ENCODE measurements around the gene RUNX1. TPM values are rescaled to one million over a fixed set of nuclear protein-coding genes. Genes with fewer than 3 reads are reported as not detected.
A peak's percentile ranks its signal among the peaks of the same experiment; 100 is the strongest.

The RUNX1 gene
- polyA plus RNA-seq, 1 of the 3 experiments (the other 2 are of a cell fraction): 17.1 TPM

DNA sequence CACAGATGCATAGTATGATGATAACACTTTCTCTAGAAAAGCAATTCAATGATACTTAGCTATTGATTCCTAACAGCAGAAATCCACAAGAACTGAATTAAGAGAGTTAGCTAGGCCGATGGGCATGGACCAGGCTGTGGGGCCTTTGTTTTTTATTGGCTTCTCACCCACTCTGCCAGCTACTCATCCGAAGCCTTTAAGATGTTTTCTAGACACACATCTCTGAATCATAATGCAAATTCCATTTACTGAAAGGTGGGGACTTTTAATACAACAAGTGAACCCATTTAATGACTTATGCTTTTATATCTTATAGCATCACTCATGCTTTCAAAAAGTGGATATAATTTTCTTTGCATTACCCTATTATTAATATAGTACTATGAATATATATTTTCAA is 170.2 kb downstream of the RUNX1 start:
- TF ChIP-seq SMC3 (IDR thresholded peaks at IDR 0.05; ENCODE audit: low read depth, low read length) (no peak), RXRA (IDR thresholded peaks at IDR 0.05; ENCODE audit: borderline replicate concordance, low read depth) (no peak), NFIC (IDR thresholded peaks at IDR 0.05; ENCODE audit: borderline replicate concordance) (no peak), TEAD4 (IDR thresholded peaks at IDR 0.05; ENCODE audit: borderline replicate concordance, insufficient read depth) (no peak), FOSL2 (IDR thresholded peaks at IDR 0.05; ENCODE audit: borderline replicate concordance, low read depth) (no peak), MEF2A (IDR thresholded peaks at IDR 0.05; ENCODE audit: borderline replicate concordance, low read depth) (no peak), POLR2AphosphoS5 (IDR thresholded peaks at IDR 0.05; ENCODE audit: low read depth, low read length) (no peak)
- no peaks in the 10 kb centered on the region for H3K9me3 ChIP-seq
- H3K27me3 ChIP-seq (ENCODE audit: insufficient read depth): no peaks in the 10 kb centered on the region
- POLR2A ChIA-PET: no interaction called here
- CTCF ChIA-PET: interaction anchor here (1.3 to 3.2 kb wide), 3 partner anchors 11 to 134 kb away, joined by 3 to 14 read pairs (median 4); no protein-coding TSS in a partner anchor
- H3K27ac ChIP-seq (ENCODE audit: low read depth in 2 of 2, low read length in 1 of 2): peak overlapping the region in 1 of 2 experiments; percentile 1; a peak in 1 of 4 replicates
- peaks cover 50 to 71% of the 10 kb centered on the region in 2 experiments for H3K36me3 ChIP-seq (replicated peaks in 1 of 2; ENCODE audit: control insufficient read depth in 1 of 2, insufficient read depth in 2 of 2, low read length in 1 of 2)
- WGBS (ENCODE audit: low lambda C conversion rate): 69% methylated on average over 2 of the region's 2 CpGs
- H3K4me3 ChIP-seq (ENCODE audit: low read depth in 2 of 2, low read length in 1 of 2): no peak overlapping the region
- H4K20me1 ChIP-seq (ENCODE audit: insufficient read depth): peaks cover 37% of the 10 kb centered on the region
- peaks cover 2 to 12% of the 10 kb centered on the region in 2 experiments; a peak in 2 of 4 replicates for H3K4me1 ChIP-seq (ENCODE audit: control insufficient read depth in 1 of 2, insufficient read depth in 2 of 2, low read depth in 1 of 2, low read length in 1 of 2)
- H2AFZ ChIP-seq (ENCODE audit: low read depth): no peak overlapping the region
- H3F3A ChIP-seq (replicated peaks; ENCODE audit: insufficient read depth): peaks cover 43% of the 10 kb centered on the region
- peaks cover 93% of the 10 kb centered on the region for H3K79me2 ChIP-seq (ENCODE audit: insufficient read depth)
- no peak overlapping the region for H3K9ac ChIP-seq
- no peak for DNase-seq
- H3K4me2 ChIP-seq: no peak overlapping the region
- no peaks in the 10 kb centered on the region for H3K9me2 ChIP-seq

DNA sequence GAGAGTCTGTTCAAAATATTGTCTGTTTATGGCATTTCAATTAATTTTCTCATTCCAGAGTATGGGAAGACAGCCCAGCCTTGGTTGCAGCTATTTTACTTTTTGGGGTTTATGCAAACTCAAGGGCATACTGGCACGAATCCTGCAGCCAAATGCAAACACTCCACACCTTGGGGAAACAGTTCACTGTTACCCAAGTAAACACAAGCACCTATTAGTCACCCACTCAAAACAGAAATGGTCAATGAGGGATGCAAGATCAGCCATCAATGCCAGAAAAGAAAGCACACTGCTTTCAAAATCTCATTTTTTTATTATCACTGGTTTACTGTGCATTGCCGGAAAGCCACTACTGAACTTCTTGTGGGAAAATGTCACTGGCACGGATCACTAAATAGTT is 170.6 kb downstream of the RUNX1 start:
- no peak overlapping the region for H3K4me3 ChIP-seq (ENCODE audit: low read depth in 2 of 2, low read length in 1 of 2)
- TF ChIP-seq, protein P1, sequence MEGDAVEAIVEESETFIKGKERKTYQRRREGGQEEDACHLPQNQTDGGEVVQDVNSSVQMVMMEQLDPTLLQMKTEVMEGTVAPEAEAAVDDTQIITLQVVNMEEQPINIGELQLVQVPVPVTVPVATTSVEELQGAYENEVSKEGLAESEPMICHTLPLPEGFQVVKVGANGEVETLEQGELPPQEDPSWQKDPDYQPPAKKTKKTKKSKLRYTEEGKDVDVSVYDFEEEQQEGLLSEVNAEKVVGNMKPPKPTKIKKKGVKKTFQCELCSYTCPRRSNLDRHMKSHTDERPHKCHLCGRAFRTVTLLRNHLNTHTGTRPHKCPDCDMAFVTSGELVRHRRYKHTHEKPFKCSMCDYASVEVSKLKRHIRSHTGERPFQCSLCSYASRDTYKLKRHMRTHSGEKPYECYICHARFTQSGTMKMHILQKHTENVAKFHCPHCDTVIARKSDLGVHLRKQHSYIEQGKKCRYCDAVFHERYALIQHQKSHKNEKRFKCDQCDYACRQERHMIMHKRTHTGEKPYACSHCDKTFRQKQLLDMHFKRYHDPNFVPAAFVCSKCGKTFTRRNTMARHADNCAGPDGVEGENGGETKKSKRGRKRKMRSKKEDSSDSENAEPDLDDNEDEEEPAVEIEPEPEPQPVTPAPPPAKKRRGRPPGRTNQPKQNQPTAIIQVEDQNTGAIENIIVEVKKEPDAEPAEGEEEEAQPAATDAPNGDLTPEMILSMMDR (IDR thresholded peaks at IDR 0.05): no peak

DNA sequence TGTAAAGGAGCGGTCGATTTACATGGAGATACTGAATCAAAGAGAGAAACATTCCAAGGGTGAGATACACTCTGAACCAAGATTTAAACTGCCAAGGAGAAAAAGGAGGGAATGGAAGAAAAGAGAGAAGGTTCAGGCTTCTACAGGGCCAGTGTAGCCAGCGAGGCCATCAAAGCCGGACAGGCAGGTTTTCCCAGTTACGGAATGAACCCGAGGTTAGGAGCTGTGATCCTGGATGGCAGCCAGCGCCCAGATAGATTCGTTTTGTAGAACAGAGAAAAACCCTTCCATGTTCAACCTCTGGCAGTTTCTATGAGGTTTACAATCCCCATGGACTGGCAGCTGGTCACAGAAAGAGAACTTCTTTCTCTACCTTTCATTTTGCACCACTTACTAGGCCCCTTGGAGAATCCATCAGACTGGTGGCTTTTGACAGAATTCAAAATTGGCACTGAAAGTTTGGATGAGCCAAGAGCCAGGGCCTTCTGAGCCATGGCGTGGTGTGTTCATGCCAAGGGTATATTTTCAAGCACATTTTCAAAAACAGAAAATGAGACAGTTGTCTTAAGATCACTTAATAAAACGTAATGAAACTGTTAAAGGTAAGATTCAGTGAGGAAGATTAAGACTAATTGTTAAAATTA is 171.5 kb downstream of the RUNX1 start:
- ChIA-PET CTCF (interaction anchor here (1.0 kb wide), 1 partner anchor 184 kb away, joined by 3 read pairs; no protein-coding TSS in a partner anchor), POLR2A (no interaction called here)
- Histone ChIP-seq H3F3A (replicated peaks; ENCODE audit: insufficient read depth) (peaks cover 30% of the 10 kb centered on the region), H3K27ac (ENCODE audit: low read depth in 2 of 2, low read length in 1 of 2) (no peak overlapping the region), H4K20me1 (ENCODE audit: insufficient read depth) (peaks cover 50% of the 10 kb centered on the region), H3K4me1 (ENCODE audit: control insufficient read depth in 1 of 2, insufficient read depth in 2 of 2, low read depth in 1 of 2, low read length in 1 of 2) (peaks cover 4 to 12% of the 10 kb centered on the region in 2 experiments; a peak in 2 of 4 replicates), H3K4me3 (ENCODE audit: low read depth in 2 of 2, low read length in 1 of 2) (no peak overlapping the region), H3K9me3 (no peaks in the 10 kb centered on the region), H3K36me3 (replicated peaks in 1 of 2; ENCODE audit: control insufficient read depth in 1 of 2, insufficient read depth in 2 of 2, low read length in 1 of 2) (peaks cover 53 to 76% of the 10 kb centered on the region in 2 experiments), H3K27me3 (ENCODE audit: insufficient read depth) (no peaks in the 10 kb centered on the region), H3K4me2 (no peak overlapping the region), H3K9ac (no peak overlapping the region), H3K79me2 (ENCODE audit: insufficient read depth) (peaks cover 93% of the 10 kb centered on the region), H2AFZ (ENCODE audit: low read depth) (no peak overlapping the region), H3K9me2 (no peaks in the 10 kb centered on the region)
- 91% methylated on average over 10 of the region's 10 CpGs for WGBS (ENCODE audit: low lambda C conversion rate)
- DNase-seq: no peak
- TF ChIP-seq JUND (IDR thresholded peaks at IDR 0.05) (no peak), FOXJ3 (CRISPR knock-in tag; IDR thresholded peaks at IDR 0.05) (no peak), EZH2phosphoT487 (IDR thresholded peaks at IDR 0.05; ENCODE audit: borderline replicate concordance, low read depth) (no peak), SIN3A (IDR thresholded peaks at IDR 0.05; ENCODE audit: borderline replicate concordance, low read depth, low read length) (no peak), RCOR1 (IDR thresholded peaks at IDR 0.05; ENCODE audit: low read length) (no peak), GABPA (IDR thresholded peaks at IDR 0.05; ENCODE audit: low read depth) (no peak), SMC3 (IDR thresholded peaks at IDR 0.05; ENCODE audit: low read depth, low read length) (no peak), FOSL2 (IDR thresholded peaks at IDR 0.05; ENCODE audit: borderline replicate concordance, low read depth) (no peak), RXRA (IDR thresholded peaks at IDR 0.05; ENCODE audit: borderline replicate concordance, low read depth) (no peak), MXI1 (IDR thresholded peaks at IDR 0.05; ENCODE audit: low read depth, low read length) (no peak), GATA2 (CRISPR knock-in tag; IDR thresholded peaks at IDR 0.05) (no peak), RFX5 (IDR thresholded peaks at IDR 0.05; ENCODE audit: low read length) (no peak)
- TF ChIP-seq, protein P2, sequence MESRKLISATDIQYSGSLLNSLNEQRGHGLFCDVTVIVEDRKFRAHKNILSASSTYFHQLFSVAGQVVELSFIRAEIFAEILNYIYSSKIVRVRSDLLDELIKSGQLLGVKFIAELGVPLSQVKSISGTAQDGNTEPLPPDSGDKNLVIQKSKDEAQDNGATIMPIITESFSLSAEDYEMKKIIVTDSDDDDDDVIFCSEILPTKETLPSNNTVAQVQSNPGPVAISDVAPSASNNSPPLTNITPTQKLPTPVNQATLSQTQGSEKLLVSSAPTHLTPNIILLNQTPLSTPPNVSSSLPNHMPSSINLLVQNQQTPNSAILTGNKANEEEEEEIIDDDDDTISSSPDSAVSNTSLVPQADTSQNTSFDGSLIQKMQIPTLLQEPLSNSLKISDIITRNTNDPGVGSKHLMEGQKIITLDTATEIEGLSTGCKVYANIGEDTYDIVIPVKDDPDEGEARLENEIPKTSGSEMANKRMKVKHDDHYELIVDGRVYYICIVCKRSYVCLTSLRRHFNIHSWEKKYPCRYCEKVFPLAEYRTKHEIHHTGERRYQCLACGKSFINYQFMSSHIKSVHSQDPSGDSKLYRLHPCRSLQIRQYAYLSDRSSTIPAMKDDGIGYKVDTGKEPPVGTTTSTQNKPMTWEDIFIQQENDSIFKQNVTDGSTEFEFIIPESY (IDR thresholded peaks at IDR 0.05; ENCODE audit: borderline replicate concordance, low read depth): no peak

More for the DNA sequence above, 170.6 kb downstream of the RUNX1 start:
- peaks cover 52 to 71% of the 10 kb centered on the region in 2 experiments for H3K36me3 ChIP-seq (replicated peaks in 1 of 2; ENCODE audit: control insufficient read depth in 1 of 2, insufficient read depth in 2 of 2, low read length in 1 of 2)
- H3F3A ChIP-seq (replicated peaks; ENCODE audit: insufficient read depth): peaks cover 39% of the 10 kb centered on the region
- no peaks in the 10 kb centered on the region for H3K27me3 ChIP-seq (ENCODE audit: insufficient read depth)
- H3K4me2 ChIP-seq: no peak overlapping the region
- peaks cover 93% of the 10 kb centered on the region for H3K79me2 ChIP-seq (ENCODE audit: insufficient read depth)
- POLR2A ChIA-PET: no interaction called here
- H3K9me2 ChIP-seq: no peaks in the 10 kb centered on the region
- CTCF ChIA-PET: no interaction called here
- H4K20me1 ChIP-seq (ENCODE audit: insufficient read depth): peaks cover 41% of the 10 kb centered on the region
- H3K4me1 ChIP-seq (ENCODE audit: control insufficient read depth in 1 of 2, insufficient read depth in 2 of 2, low read depth in 1 of 2, low read length in 1 of 2): peaks cover 2 to 12% of the 10 kb centered on the region in 2 experiments; a peak in 2 of 4 replicates
- no peaks in the 10 kb centered on the region for H3K9me3 ChIP-seq
- H2AFZ ChIP-seq (ENCODE audit: low read depth): no peak overlapping the region
- H3K27ac ChIP-seq (ENCODE audit: low read depth in 2 of 2, low read length in 1 of 2): 0 out of 4 replicates have a peak overlapping the region, but pooled peaks of 1 of the 2 experiments have one; percentile 1
- 82% methylated on average over 3 of the region's 3 CpGs for WGBS (ENCODE audit: low lambda C conversion rate)
- H3K9ac ChIP-seq: no peak overlapping the region
- no peak for DNase-seq
